Endothelial cell (in vitro differentiated cells): ENCODE data around the gene SLX1A. TPM values are rescaled to one million over a fixed set of nuclear protein-coding genes. Genes with fewer than 3 reads are reported as not detected.
"Not testable (repeated sequence)": the region's sequence is repeated elsewhere in the genome, so short reads cannot be mapped to it uniquely, and the experiment has no call there.

Source experiments
- DNase-seq: peaks from one replicate; pipeline ENCODE4 v3.0.0; 2021; ENCODE audit warnings: low spot score
- H3K27ac Mint-ChIP-seq: one replicate; pipeline ENCODE4 v1.8.0; 2021; ENCODE audit warnings: mixed read lengths, inconsistent platforms; ENCODE audit not compliant: unreplicated experiment
- H3K27me3 Mint-ChIP-seq: one replicate; pipeline ENCODE4 v1.8.0; 2021; ENCODE audit warnings: mild to moderate bottlenecking, moderate library complexity, mixed read lengths, inconsistent platforms; ENCODE audit not compliant: unreplicated experiment
- H3K36me3 Mint-ChIP-seq: one replicate; pipeline ENCODE4 v1.8.0; 2021; ENCODE audit warnings: mild to moderate bottlenecking, low read depth, mixed read lengths, inconsistent platforms; ENCODE audit not compliant: unreplicated experiment
- H3K4me1 Mint-ChIP-seq: one replicate; pipeline ENCODE4 v1.8.0; 2021; ENCODE audit warnings: mild to moderate bottlenecking, mixed read lengths, inconsistent platforms; ENCODE audit not compliant: unreplicated experiment
- H3K4me3 Mint-ChIP-seq: one replicate; pipeline ENCODE4 v1.8.0; 2021; ENCODE audit warnings: mild to moderate bottlenecking, mixed read lengths, inconsistent platforms; ENCODE audit not compliant: unreplicated experiment
- H3K9me3 Mint-ChIP-seq: one replicate; pipeline ENCODE4 v1.8.0; 2021; ENCODE audit warnings: mixed read lengths, inconsistent platforms; ENCODE audit not compliant: unreplicated experiment
- total RNA-seq: library from RNA; stranded (reverse); fragmentation: NEBNext Ultra II Directional; extraction: Animal tissue kit (Norgen Biotek cat#: 25700); gene quantifications from one replicate; pipeline ENCODE4 v1.2.1, GENCODE V29; 2021; ENCODE audit not compliant: unreplicated experiment

The SLX1A gene
- total RNA-seq, 1 donor from 2014 or later: 61.0 TPM

GRCh38 chr16:30199608-30200343 is 6.1 kb downstream of the SLX1A start:
- DNase-seq, H3K27ac Mint-ChIP-seq, H3K4me1 Mint-ChIP-seq, H3K4me3 Mint-ChIP-seq, H3K9me3 Mint-ChIP-seq, H3K36me3 Mint-ChIP-seq, H3K27me3 Mint-ChIP-seq: not testable (repeated sequence)

- H3K27ac Mint-ChIP-seq, H3K9me3 Mint-ChIP-seq, H3K4me1 Mint-ChIP-seq, H3K4me3 Mint-ChIP-seq, DNase-seq, H3K27me3 Mint-ChIP-seq, H3K36me3 Mint-ChIP-seq: not testable (repeated sequence)
Observed at GRCh38 chr16:30205541-30206236, 12.0 kb downstream of the SLX1A start.

GRCh38 chr16:30206252-30206651 is 12.6 kb downstream of the SLX1A start:
- H3K4me3 Mint-ChIP-seq, H3K27ac Mint-ChIP-seq, H3K9me3 Mint-ChIP-seq, H3K36me3 Mint-ChIP-seq, H3K27me3 Mint-ChIP-seq, DNase-seq, H3K4me1 Mint-ChIP-seq: not testable (repeated sequence)

- H3K4me3 Mint-ChIP-seq: not testable (repeated sequence)
Observed at GRCh38 chr16:30207063-30207704, 13.5 kb downstream of the SLX1A start.

GRCh38 chr16:30209032-30209431 is 15.4 kb downstream of the SLX1A start:
- not testable (repeated sequence) for H3K27ac Mint-ChIP-seq, H3K9me3 Mint-ChIP-seq, DNase-seq, H3K4me3 Mint-ChIP-seq, H3K4me1 Mint-ChIP-seq, H3K36me3 Mint-ChIP-seq, H3K27me3 Mint-ChIP-seq

More at GRCh38 chr16:30207063-30207704, 13.5 kb downstream of the SLX1A start:
- not testable (repeated sequence) for H3K4me1 Mint-ChIP-seq, H3K36me3 Mint-ChIP-seq, H3K27me3 Mint-ChIP-seq, H3K9me3 Mint-ChIP-seq, H3K27ac Mint-ChIP-seq, DNase-seq

- not testable (repeated sequence) for DNase-seq, H3K4me3 Mint-ChIP-seq, H3K27me3 Mint-ChIP-seq, H3K4me1 Mint-ChIP-seq, H3K27ac Mint-ChIP-seq, H3K36me3 Mint-ChIP-seq, H3K9me3 Mint-ChIP-seq
Observed at GRCh38 chr16:30211414-30211813, 17.7 kb downstream of the SLX1A start.

- H3K27ac Mint-ChIP-seq, H3K36me3 Mint-ChIP-seq, H3K4me1 Mint-ChIP-seq, H3K27me3 Mint-ChIP-seq, H3K9me3 Mint-ChIP-seq, DNase-seq, H3K4me3 Mint-ChIP-seq: not testable (repeated sequence)
Observed at GRCh38 chr16:30217082-30217481, 23.4 kb downstream of the SLX1A start.

Other genes with a start within 250 kb of the SLX1A start
- gene TMEM219, start 231.8 kb upstream of the SLX1A start, total RNA-seq: 217 TPM
- gene TAOK2, start 220.0 kb upstream of the SLX1A start, total RNA-seq: 178 TPM
- 5.2 TPM for gene HIRIP3, start 198.3 kb upstream of the SLX1A start, total RNA-seq
- gene INO80E, start 197.6 kb upstream of the SLX1A start, total RNA-seq: 94.4 TPM
- 7.4 TPM for gene DOC2A, start 182.8 kb upstream of the SLX1A start, total RNA-seq
- gene C16orf92, start 170.7 kb upstream of the SLX1A start, total RNA-seq: not detected
- gene TLCD3B, start 162.6 kb upstream of the SLX1A start, total RNA-seq: 1.4 TPM
- 551 TPM for gene ALDOA, start 128.1 kb upstream of the SLX1A start, total RNA-seq
- gene PPP4C, start 117.9 kb upstream of the SLX1A start, total RNA-seq: 191 TPM
- 2.6 TPM for gene TBX6, start 102.0 kb upstream of the SLX1A start, total RNA-seq
- gene YPEL3, start 97.7 kb upstream of the SLX1A start, total RNA-seq: 45.9 TPM
- gene GDPD3, start 80.3 kb upstream of the SLX1A start, total RNA-seq: 9.3 TPM
- gene MAPK3, start 70.7 kb upstream of the SLX1A start, total RNA-seq: 125 TPM
- gene CORO1A, start 10.3 kb upstream of the SLX1A start, total RNA-seq: 24.9 TPM
- gene BOLA2B, start 209 bp upstream of the SLX1A start, total RNA-seq: 70.6 TPM
- gene SULT1A3, start 5.4 kb downstream of the SLX1A start, total RNA-seq: 17.9 TPM
- gene NPIPB13, start 54.6 kb downstream of the SLX1A start, total RNA-seq: 10.7 TPM
- 77.2 TPM for gene CD2BP2, start 161.4 kb downstream of the SLX1A start, total RNA-seq
- 62.4 TPM for gene TBC1D10B, start 176.6 kb downstream of the SLX1A start, total RNA-seq
- 0.85 TPM for gene MYL11, start 180.9 kb downstream of the SLX1A start, total RNA-seq
- gene SEPTIN1, start 188.7 kb downstream of the SLX1A start, total RNA-seq: 1.6 TPM
- gene ZNF48, start 201.5 kb downstream of the SLX1A start, total RNA-seq: 40.4 TPM
- 16.3 TPM for gene ZNF771, start 213.7 kb downstream of the SLX1A start, total RNA-seq
- gene DCTPP1, start 236.2 kb downstream of the SLX1A start, total RNA-seq: 61.1 TPM